NCI-H2196 (cell line): ENCODE data around the gene ARID5B.

Experiments
- DNase-seq: peaks from one replicate; lab custom pipeline; 2025; ENCODE audit not compliant: unreplicated experiment; lab: John Stamatoyannopoulos, UW

Gene ARID5B

GRCh38 chr10:62007145-62007544 is 105.6 kb downstream of the ARID5B start:
- DNase-seq, result no peak

GRCh38 chr10:62008196-62008595 is 106.7 kb downstream of the ARID5B start:
- DNase-seq, result no peak

GRCh38 chr10:62008946-62009345 is 107.4 kb downstream of the ARID5B start:
- no peak for DNase-seq

- no peak for DNase-seq
Measured at GRCh38 chr10:62010366-62010765, 108.9 kb downstream of the ARID5B start.

GRCh38 chr10:62011558-62011957 is 110.1 kb downstream of the ARID5B start:
- no peak for DNase-seq

- DNase-seq, result no peak
Measured at GRCh38 chr10:62012318-62012717, 110.8 kb downstream of the ARID5B start.

- DNase-seq, result no peak
Measured at GRCh38 chr10:62014510-62014909, 113.0 kb downstream of the ARID5B start.

GRCh38 chr10:62015994-62016393 is 114.5 kb downstream of the ARID5B start:
- no peak for DNase-seq

- DNase-seq, result no peak
Measured at GRCh38 chr10:62016623-62017490, 115.4 kb downstream of the ARID5B start.

- no peak for DNase-seq
Measured at GRCh38 chr10:62017491-62017870, 116.0 kb downstream of the ARID5B start.

- no peak for DNase-seq
Measured at GRCh38 chr10:62018131-62018911, 116.8 kb downstream of the ARID5B start.

GRCh38 chr10:62019013-62019684 is 117.7 kb downstream of the ARID5B start:
- DNase-seq, result no peak

GRCh38 chr10:62019685-62020359 is 118.3 kb downstream of the ARID5B start:
- DNase-seq, result no peak

- DNase-seq, result no peak
Measured at GRCh38 chr10:62021128-62021665, 119.7 kb downstream of the ARID5B start.

- DNase-seq, result no peak
Measured at GRCh38 chr10:62021978-62022802, 120.7 kb downstream of the ARID5B start.

- DNase-seq, result no peak
Measured at GRCh38 chr10:62022830-62023229, 121.3 kb downstream of the ARID5B start.

- no peak for DNase-seq
Measured at GRCh38 chr10:62023329-62023728, 121.8 kb downstream of the ARID5B start.

- DNase-seq, result no peak
Measured at GRCh38 chr10:62024026-62024701, 122.7 kb downstream of the ARID5B start.

GRCh38 chr10:62025134-62025794 is 123.8 kb downstream of the ARID5B start:
- DNase-seq, result no peak
